ENCODE results near the gene GATB.

GATB gene

DNA sequence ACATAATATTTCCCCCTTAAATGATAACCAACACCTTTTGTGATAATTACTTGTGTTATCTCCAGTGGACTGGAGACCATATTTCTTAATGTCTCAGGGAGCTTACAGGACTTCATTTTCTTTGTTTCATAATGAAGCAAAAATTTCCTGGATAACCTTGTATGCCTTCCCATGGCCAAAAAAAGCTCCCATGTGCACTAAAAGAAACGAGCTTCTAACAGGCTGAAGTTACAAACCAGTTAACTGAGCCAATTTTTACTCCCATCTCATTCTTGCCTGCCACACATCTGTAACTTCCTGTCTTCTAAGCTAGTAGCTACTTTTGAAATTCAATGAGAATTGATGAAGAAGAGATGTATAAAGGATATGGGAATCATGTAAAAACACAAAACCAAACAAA lies 32.8 kb downstream of the GATB start:
- no peak overlapping the region for H3K4me3 ChIP-seq (ENCODE audit: control insufficient read depth, low read depth, low read length)
- DNase-seq (ENCODE audit: low read depth): no peak
- TF ChIP-seq, protein P1, sequence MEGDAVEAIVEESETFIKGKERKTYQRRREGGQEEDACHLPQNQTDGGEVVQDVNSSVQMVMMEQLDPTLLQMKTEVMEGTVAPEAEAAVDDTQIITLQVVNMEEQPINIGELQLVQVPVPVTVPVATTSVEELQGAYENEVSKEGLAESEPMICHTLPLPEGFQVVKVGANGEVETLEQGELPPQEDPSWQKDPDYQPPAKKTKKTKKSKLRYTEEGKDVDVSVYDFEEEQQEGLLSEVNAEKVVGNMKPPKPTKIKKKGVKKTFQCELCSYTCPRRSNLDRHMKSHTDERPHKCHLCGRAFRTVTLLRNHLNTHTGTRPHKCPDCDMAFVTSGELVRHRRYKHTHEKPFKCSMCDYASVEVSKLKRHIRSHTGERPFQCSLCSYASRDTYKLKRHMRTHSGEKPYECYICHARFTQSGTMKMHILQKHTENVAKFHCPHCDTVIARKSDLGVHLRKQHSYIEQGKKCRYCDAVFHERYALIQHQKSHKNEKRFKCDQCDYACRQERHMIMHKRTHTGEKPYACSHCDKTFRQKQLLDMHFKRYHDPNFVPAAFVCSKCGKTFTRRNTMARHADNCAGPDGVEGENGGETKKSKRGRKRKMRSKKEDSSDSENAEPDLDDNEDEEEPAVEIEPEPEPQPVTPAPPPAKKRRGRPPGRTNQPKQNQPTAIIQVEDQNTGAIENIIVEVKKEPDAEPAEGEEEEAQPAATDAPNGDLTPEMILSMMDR (IDR thresholded peaks at IDR 0.05; ENCODE audit: control insufficient read depth, insufficient read depth, low read depth, low read length, missing control alignments): no peak

DNA sequence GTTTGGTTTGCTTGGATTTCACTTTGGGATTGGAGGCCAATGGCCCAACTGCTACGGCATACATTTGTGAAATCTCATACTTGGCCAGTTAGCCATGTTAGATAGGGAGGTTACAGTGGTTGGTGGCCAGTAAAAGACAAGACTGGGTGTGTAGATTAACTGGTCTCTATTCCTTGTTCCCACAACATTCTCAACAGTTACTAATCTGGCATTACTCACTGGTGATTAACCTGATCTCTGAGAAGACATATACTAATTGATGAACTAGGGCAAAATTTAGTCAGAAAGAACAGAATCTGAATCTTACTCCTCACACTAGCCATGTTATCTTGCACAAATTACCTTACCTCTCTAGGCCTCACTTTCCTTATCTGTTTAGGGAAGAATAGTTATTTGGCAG lies 33.4 kb downstream of the GATB start:
- TF ChIP-seq, protein P1 (IDR thresholded peaks at IDR 0.05; ENCODE audit: control insufficient read depth, insufficient read depth, low read depth, low read length, missing control alignments): no peak
- no peak overlapping the region for H3K4me3 ChIP-seq (ENCODE audit: control insufficient read depth, low read depth, low read length)
- DNase-seq (ENCODE audit: low read depth): no peak

DNA sequence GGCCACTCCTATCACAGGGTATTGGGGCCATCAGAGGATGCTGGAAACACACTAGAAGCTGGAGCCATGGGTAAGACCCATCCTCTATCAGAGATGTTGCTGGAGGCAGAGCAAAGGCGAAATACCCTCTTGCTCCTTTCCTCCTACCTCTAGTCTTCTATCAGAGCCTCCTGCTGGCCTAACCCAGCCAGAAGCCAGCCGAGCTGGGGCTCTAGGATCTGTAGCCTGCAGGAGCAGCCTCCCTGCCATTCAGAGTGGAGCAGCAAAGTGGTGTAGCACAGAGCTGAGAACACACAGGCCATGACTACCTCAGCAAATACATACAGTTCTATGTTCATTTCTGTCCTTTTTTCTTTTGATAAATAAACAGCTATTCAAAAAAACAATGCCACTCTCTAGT lies 35.7 kb downstream of the GATB start:
- DNase-seq (ENCODE audit: low read depth): no peak

DNA sequence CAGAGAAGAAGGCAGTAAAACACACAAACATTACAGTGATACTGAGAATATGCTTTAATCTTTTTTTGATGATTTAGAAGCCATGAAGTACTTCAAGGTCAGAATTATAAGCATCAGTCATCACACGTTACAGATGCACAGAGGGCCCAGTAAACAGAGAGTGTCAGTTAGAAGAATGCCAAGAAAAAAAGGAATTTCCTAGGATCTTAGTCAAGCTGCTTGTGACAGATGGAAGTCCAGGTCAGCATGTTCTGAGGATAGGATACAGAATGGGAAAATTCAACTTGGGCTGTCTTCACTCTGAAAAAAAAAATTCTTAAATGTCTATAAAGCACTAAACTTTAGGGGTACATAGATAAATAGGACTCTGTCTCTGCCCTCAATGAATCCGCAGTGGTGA lies 38.9 kb downstream of the GATB start:
- TF ChIP-seq, protein P1 (IDR thresholded peaks at IDR 0.05; ENCODE audit: control insufficient read depth, insufficient read depth, low read depth, low read length, missing control alignments): no peak
- no peak overlapping the region for H3K4me3 ChIP-seq (ENCODE audit: control insufficient read depth, low read depth, low read length)
- DNase-seq (ENCODE audit: low read depth): no peak

More for the DNA sequence above, 35.7 kb downstream of the GATB start:
- H3K4me3 ChIP-seq (ENCODE audit: control insufficient read depth, low read depth, low read length): no peak overlapping the region
- TF ChIP-seq, protein P1 (IDR thresholded peaks at IDR 0.05; ENCODE audit: control insufficient read depth, insufficient read depth, low read depth, low read length, missing control alignments): no peak

DNA sequence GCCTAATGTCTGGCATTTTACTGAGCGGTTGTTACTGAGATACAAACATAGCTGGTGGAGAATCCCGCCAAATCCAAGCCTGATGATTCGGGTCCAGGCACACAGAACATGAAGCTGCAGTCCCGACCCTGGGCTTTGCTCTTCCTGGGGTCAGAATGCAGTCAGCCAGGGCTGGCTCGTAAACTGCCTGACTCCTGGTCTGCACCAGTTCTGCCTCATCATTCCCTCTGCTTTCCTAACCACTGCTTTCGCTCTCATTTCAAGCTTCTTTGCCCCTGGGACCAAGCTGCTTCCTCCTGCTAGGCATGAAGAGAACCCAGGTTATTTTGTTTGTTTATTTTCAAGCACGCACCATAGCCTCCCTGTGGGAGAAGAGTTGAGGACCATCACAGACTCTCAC lies 39.3 kb downstream of the GATB start:
- H3K4me3 ChIP-seq (ENCODE audit: control insufficient read depth, low read depth, low read length): no peak overlapping the region
- TF ChIP-seq, protein P1 (IDR thresholded peaks at IDR 0.05; ENCODE audit: control insufficient read depth, insufficient read depth, low read depth, low read length, missing control alignments): no peak
- no peak for DNase-seq (ENCODE audit: low read depth)

DNA sequence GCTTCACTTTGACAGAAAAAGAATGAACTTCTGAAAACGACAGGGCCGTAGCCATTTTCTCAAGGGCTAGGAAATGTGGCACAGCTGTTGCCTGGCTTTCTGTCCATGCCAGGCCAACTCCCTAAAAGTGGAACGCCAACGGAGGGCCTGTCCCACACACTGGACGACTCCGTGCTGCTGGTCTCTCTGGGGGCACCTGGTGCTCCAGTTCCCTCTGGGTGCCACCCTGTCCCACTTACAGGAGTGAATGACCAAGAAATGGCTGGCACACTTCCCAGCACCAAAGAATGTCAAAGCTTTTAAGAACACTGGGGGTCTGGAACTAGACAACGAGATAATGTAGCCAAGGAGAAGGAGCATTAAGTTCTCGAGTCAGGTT lies 40.9 kb downstream of the GATB start:
- H3K4me3 ChIP-seq (ENCODE audit: control insufficient read depth, low read depth, low read length): no peak overlapping the region
- TF ChIP-seq, protein P1 (IDR thresholded peaks at IDR 0.05; ENCODE audit: control insufficient read depth, insufficient read depth, low read depth, low read length, missing control alignments): no peak
- DNase-seq (ENCODE audit: low read depth): no peak
